Stimulated activated naive CD8-positive, alpha-beta T cell treated with anti-CD3 and anti-CD28 coated beads, Interleukin-15, Interleukin-2, amounts not matched to agents 100 ng/mL and 50 ng/mL, for 24 hours (primary cell): ENCODE results near the gene ARHGAP29.

Experiments
- H3K27ac Mint-ChIP-seq: one replicate; pipeline ENCODE4 v1.8.0; 2021; ENCODE audit warnings: mild to moderate bottlenecking, mixed read lengths
- H3K27me3 Mint-ChIP-seq: one replicate; pipeline ENCODE4 v1.8.0; 2021; ENCODE audit warnings: mixed read lengths
- H3K36me3 Mint-ChIP-seq: one replicate; pipeline ENCODE4 v1.8.0; 2021; ENCODE audit warnings: low read depth, mixed read lengths
- H3K4me1 Mint-ChIP-seq: one replicate; pipeline ENCODE4 v1.8.0; 2021; ENCODE audit warnings: low read depth, mixed read lengths
- H3K4me3 Mint-ChIP-seq: one replicate; pipeline ENCODE4 v1.8.0; 2021; ENCODE audit warnings: mild to moderate bottlenecking, mixed read lengths
- H3K9me3 Mint-ChIP-seq: one replicate; pipeline ENCODE4 v1.8.0; 2021; ENCODE audit warnings: mixed read lengths

The ARHGAP29 gene

GRCh38 chr1:94274561-94274960 lies 37.2 kb upstream of the ARHGAP29 start:
- H3K4me1 Mint-ChIP-seq = no peaks in the 10 kb centered on the region
- H3K36me3 Mint-ChIP-seq = no peaks in the 10 kb centered on the region
- H3K4me3 Mint-ChIP-seq = no peak overlapping the region
- H3K27ac Mint-ChIP-seq = no peak overlapping the region
- peaks cover 32% of the 10 kb centered on the region for H3K27me3 Mint-ChIP-seq
- no peaks in the 10 kb centered on the region for H3K9me3 Mint-ChIP-seq

GRCh38 chr1:94273111-94273510 lies 35.7 kb upstream of the ARHGAP29 start:
- Mint-ChIP-seq H3K9me3 (no peaks in the 10 kb centered on the region), H3K27me3 (peaks cover 36% of the 10 kb centered on the region), H3K4me1 (no peaks in the 10 kb centered on the region), H3K4me3 (no peak overlapping the region), H3K27ac (no peak overlapping the region), H3K36me3 (no peaks in the 10 kb centered on the region)

- H3K27me3 Mint-ChIP-seq = peaks cover 38% of the 10 kb centered on the region
- no peaks in the 10 kb centered on the region for H3K9me3 Mint-ChIP-seq
These were observed 35.0 kb upstream of the ARHGAP29 start for GRCh38 chr1:94272388-94272787.

GRCh38 chr1:94271373-94271772 lies 34.0 kb upstream of the ARHGAP29 start:
- no peaks in the 10 kb centered on the region for H3K9me3 Mint-ChIP-seq
- H3K27ac Mint-ChIP-seq = no peak overlapping the region
- no peak overlapping the region for H3K4me3 Mint-ChIP-seq
- peaks cover 42% of the 10 kb centered on the region for H3K27me3 Mint-ChIP-seq
- H3K4me1 Mint-ChIP-seq = no peaks in the 10 kb centered on the region
- no peaks in the 10 kb centered on the region for H3K36me3 Mint-ChIP-seq

More at GRCh38 chr1:94272388-94272787, 35.0 kb upstream of the ARHGAP29 start:
- Mint-ChIP-seq H3K36me3 (no peaks in the 10 kb centered on the region), H3K27ac (no peak overlapping the region), H3K4me3 (no peak overlapping the region), H3K4me1 (no peaks in the 10 kb centered on the region)

- H3K4me1 Mint-ChIP-seq = no peaks in the 10 kb centered on the region
These were observed 33.4 kb upstream of the ARHGAP29 start for GRCh38 chr1:94270801-94271203.

GRCh38 chr1:94269921-94270320 lies 32.5 kb upstream of the ARHGAP29 start:
- no peak overlapping the region for H3K4me3 Mint-ChIP-seq
- no peaks in the 10 kb centered on the region for H3K4me1 Mint-ChIP-seq
- no peaks in the 10 kb centered on the region for H3K9me3 Mint-ChIP-seq
- H3K27ac Mint-ChIP-seq = no peak overlapping the region
- no peaks in the 10 kb centered on the region for H3K36me3 Mint-ChIP-seq
- H3K27me3 Mint-ChIP-seq = peaks cover 34% of the 10 kb centered on the region

More at GRCh38 chr1:94270801-94271203, 33.4 kb upstream of the ARHGAP29 start:
- Mint-ChIP-seq H3K27me3 (peaks cover 42% of the 10 kb centered on the region), H3K4me3 (no peak overlapping the region), H3K9me3 (no peaks in the 10 kb centered on the region), H3K27ac (no peak overlapping the region), H3K36me3 (no peaks in the 10 kb centered on the region)

GRCh38 chr1:94265906-94266305 lies 28.5 kb upstream of the ARHGAP29 start:
- no peak overlapping the region for H3K4me3 Mint-ChIP-seq
- H3K27ac Mint-ChIP-seq = no peak overlapping the region
- H3K36me3 Mint-ChIP-seq = no peaks in the 10 kb centered on the region
- peaks cover 6% of the 10 kb centered on the region for H3K9me3 Mint-ChIP-seq
- peaks cover 45% of the 10 kb centered on the region for H3K27me3 Mint-ChIP-seq
- H3K4me1 Mint-ChIP-seq = no peaks in the 10 kb centered on the region

GRCh38 chr1:94265011-94265422 lies 27.6 kb upstream of the ARHGAP29 start:
- Mint-ChIP-seq H3K4me3 (no peak overlapping the region), H3K27me3 (peaks cover 44% of the 10 kb centered on the region), H3K4me1 (no peaks in the 10 kb centered on the region), H3K9me3 (peaks cover 6% of the 10 kb centered on the region), H3K36me3 (no peaks in the 10 kb centered on the region), H3K27ac (no peak overlapping the region)

- peaks cover 35% of the 10 kb centered on the region for H3K27me3 Mint-ChIP-seq
- H3K4me1 Mint-ChIP-seq = no peaks in the 10 kb centered on the region
- H3K4me3 Mint-ChIP-seq = no peak overlapping the region
- no peak overlapping the region for H3K27ac Mint-ChIP-seq
- H3K9me3 Mint-ChIP-seq = peaks cover 6% of the 10 kb centered on the region
- no peaks in the 10 kb centered on the region for H3K36me3 Mint-ChIP-seq
These were observed 23.4 kb upstream of the ARHGAP29 start for GRCh38 chr1:94260635-94261387.

- no peaks in the 10 kb centered on the region for H3K4me1 Mint-ChIP-seq
- no peak overlapping the region for H3K27ac Mint-ChIP-seq
- H3K27me3 Mint-ChIP-seq = peaks cover 45% of the 10 kb centered on the region
- no peaks in the 10 kb centered on the region for H3K36me3 Mint-ChIP-seq
- H3K4me3 Mint-ChIP-seq = no peak overlapping the region
- H3K9me3 Mint-ChIP-seq = peaks cover 6% of the 10 kb centered on the region
These were observed 22.4 kb upstream of the ARHGAP29 start for GRCh38 chr1:94259635-94260289.

- H3K36me3 Mint-ChIP-seq = no peaks in the 10 kb centered on the region
- H3K4me3 Mint-ChIP-seq = no peak overlapping the region
- peaks cover 45% of the 10 kb centered on the region for H3K27me3 Mint-ChIP-seq
- no peak overlapping the region for H3K27ac Mint-ChIP-seq
- peaks cover 6% of the 10 kb centered on the region for H3K9me3 Mint-ChIP-seq
- no peaks in the 10 kb centered on the region for H3K4me1 Mint-ChIP-seq
These were observed 21.5 kb upstream of the ARHGAP29 start for GRCh38 chr1:94258873-94259331.

- Mint-ChIP-seq H3K9me3 (no peaks in the 10 kb centered on the region), H3K4me1 (no peaks in the 10 kb centered on the region), H3K27me3 (peaks cover 36% of the 10 kb centered on the region), H3K27ac (no peak overlapping the region), H3K36me3 (no peaks in the 10 kb centered on the region), H3K4me3 (no peak overlapping the region)
These were observed 20.1 kb upstream of the ARHGAP29 start for GRCh38 chr1:94257444-94257843.

GRCh38 chr1:94255476-94255875 lies 18.1 kb upstream of the ARHGAP29 start:
- H3K27ac Mint-ChIP-seq = no peak overlapping the region
- H3K36me3 Mint-ChIP-seq = no peaks in the 10 kb centered on the region
- no peaks in the 10 kb centered on the region for H3K9me3 Mint-ChIP-seq
- no peaks in the 10 kb centered on the region for H3K4me1 Mint-ChIP-seq
- H3K27me3 Mint-ChIP-seq = peaks cover 34% of the 10 kb centered on the region
- H3K4me3 Mint-ChIP-seq = no peak overlapping the region

- no peaks in the 10 kb centered on the region for H3K9me3 Mint-ChIP-seq
- H3K4me1 Mint-ChIP-seq = no peaks in the 10 kb centered on the region
- H3K27ac Mint-ChIP-seq = no peak overlapping the region
- no peaks in the 10 kb centered on the region for H3K36me3 Mint-ChIP-seq
- H3K27me3 Mint-ChIP-seq = peaks cover 41% of the 10 kb centered on the region
- no peak overlapping the region for H3K4me3 Mint-ChIP-seq
These were observed 16.9 kb upstream of the ARHGAP29 start for GRCh38 chr1:94254073-94254810.

GRCh38 chr1:94253456-94254017 lies 16.2 kb upstream of the ARHGAP29 start:
- H3K9me3 Mint-ChIP-seq = no peaks in the 10 kb centered on the region
- H3K36me3 Mint-ChIP-seq = no peaks in the 10 kb centered on the region
- H3K4me1 Mint-ChIP-seq = no peaks in the 10 kb centered on the region
- peaks cover 48% of the 10 kb centered on the region for H3K27me3 Mint-ChIP-seq
- H3K4me3 Mint-ChIP-seq = no peak overlapping the region
- H3K27ac Mint-ChIP-seq = no peak overlapping the region
